Endometrial microvascular endothelial cells (primary cell): Measurements from ENCODE around the gene OR6V1. TPM values are rescaled to one million over a fixed set of nuclear protein-coding genes. Genes with fewer than 3 reads are reported as not detected.
"Not testable (repeated sequence)": the region's sequence is repeated elsewhere in the genome, so short reads cannot be mapped to it uniquely, and the experiment has no call there.

Experiments used
- in situ Hi-C: cut with HindIII; loops from 2 replicates; pipeline ENCODE4 v1.10.0; 2017; ENCODE audit warnings: low sequenced_read_pairs, low pct_unique_long_range_greater_than_20kb; ENCODE audit errors: inconsistent ontology term
- total RNA-seq: library from RNA; depleted of rRNA; stranded (reverse); fragments of >200 nt; gene quantifications from one replicate; pipeline ENCODE4 v1.2.3, GENCODE V29; 2015; ENCODE audit errors: inconsistent ontology term

Gene OR6V1
- total RNA-seq, 1 donor from 2014 or later, result not detected

- in situ Hi-C loops, result no loop called here
Measured at GRCh38 chr7:143040209-143040715, 11.9 kb upstream of the OR6V1 start.

- in situ Hi-C loops, result no loop called here
Measured at GRCh38 chr7:143041346-143041745, 10.8 kb upstream of the OR6V1 start.

- in situ Hi-C loops, result no loop called here
Measured at GRCh38 chr7:143042159-143042789, 9.9 kb upstream of the OR6V1 start.

GRCh38 chr7:143042790-143043271 lies 9.3 kb upstream of the OR6V1 start:
- in situ Hi-C loops, result no loop called here

- in situ Hi-C loops, result no loop called here
Measured at GRCh38 chr7:143043391-143043790, 8.8 kb upstream of the OR6V1 start.

- in situ Hi-C loops, result no loop called here
Measured at GRCh38 chr7:143046426-143046851, 5.7 kb upstream of the OR6V1 start.

GRCh38 chr7:143047326-143047725 lies 4.8 kb upstream of the OR6V1 start:
- in situ Hi-C loops, result no loop called here

- in situ Hi-C loops, result no loop called here
Measured at GRCh38 chr7:143048827-143049226, 3.3 kb upstream of the OR6V1 start.

GRCh38 chr7:143049362-143049761 lies 2.8 kb upstream of the OR6V1 start:
- in situ Hi-C loops, result no loop called here

GRCh38 chr7:143050931-143051330 lies 1.2 kb upstream of the OR6V1 start:
- in situ Hi-C loops, result no loop called here

- in situ Hi-C loops, result no loop called here
Measured at GRCh38 chr7:143054621-143055020, 2.5 kb downstream of the OR6V1 start.

- in situ Hi-C loops, result no loop called here
Measured at GRCh38 chr7:143055754-143056153, 3.6 kb downstream of the OR6V1 start.

- in situ Hi-C loops, result no loop called here
Measured at GRCh38 chr7:143063741-143064140, 11.6 kb downstream of the OR6V1 start.

GRCh38 chr7:143068446-143068845 lies 16.3 kb downstream of the OR6V1 start:
- in situ Hi-C loops, result no loop called here

- in situ Hi-C loops, result no loop called here
Measured at GRCh38 chr7:143069912-143070500, 17.9 kb downstream of the OR6V1 start.

GRCh38 chr7:143073556-143073955 lies 21.4 kb downstream of the OR6V1 start:
- in situ Hi-C loops, result no loop called here

- in situ Hi-C loops, result no loop called here
Measured at GRCh38 chr7:143074141-143074540, 22.0 kb downstream of the OR6V1 start.

GRCh38 chr7:143085109-143085508 lies 33.0 kb downstream of the OR6V1 start:
- in situ Hi-C loops, result no loop called here

GRCh38 chr7:143085610-143086009 lies 33.5 kb downstream of the OR6V1 start:
- in situ Hi-C loops, result not testable (repeated sequence)

GRCh38 chr7:143088549-143089231 lies 36.5 kb downstream of the OR6V1 start:
- in situ Hi-C loops, result not testable (repeated sequence)
